Cardiac muscle cell (in vitro differentiated cells and primary cell): Measurements from ENCODE around the gene FRRS1. TPM values are rescaled to one million over a fixed set of nuclear protein-coding genes. Genes with fewer than 3 reads are reported as not detected.

Experiments used
- DNase-seq, 2 donors: peaks; one replicate each; pipeline versions ENCODE4 v3.0.0 to v3.0.0-alpha.2; 2010 to 2017; ENCODE audit warnings: low read depth in 1 of 2, low spot score in 1 of 2
- H3K27ac ChIP-seq: fragments of 200-600 bp; sonication (generic); 2 replicates; pipeline ENCODE4 v1.5.1; 2016
- H3K27me3 ChIP-seq: fragments of 200-600 bp; sonication (generic); 2 replicates; pipeline ENCODE4 v1.6.0; 2016; ENCODE audit warnings: control low read depth
- H3K36me3 ChIP-seq: fragments of 200-600 bp; sonication (generic); 2 replicates; pipeline ENCODE4 v1.5.1; 2016; ENCODE audit warnings: control low read depth
- H3K4me1 ChIP-seq: fragments of 200-600 bp; sonication (generic); 2 replicates; pipeline ENCODE4 v1.8.1; 2017; ENCODE audit warnings: low read depth, mild to moderate bottlenecking, mixed run types
- H3K4me3 ChIP-seq: fragments of 200-600 bp; sonication (generic); 2 replicates; pipeline ENCODE4 v1.5.1; 2016; ENCODE audit warnings: mild to moderate bottlenecking
- H3K9me3 ChIP-seq: fragments of 200-600 bp; sonication (generic); 2 replicates; pipeline ENCODE4 v1.5.1; 2017; ENCODE audit warnings: low read depth, mild to moderate bottlenecking, control low read depth
- polyA plus RNA-seq: library from polyadenylated mRNA; unstranded; fragments of >200 nt; fragmentation: Nextera tagmentation; extraction: Ambion mirVana; gene quantifications from 2 replicates; pipeline ENCODE4 v1.2.1, GENCODE V29; 2016
- total RNA-seq: library from RNA; depleted of rRNA; stranded (reverse); fragments of >200 nt; gene quantifications from 2 replicates; pipeline ENCODE4 v1.2.3, GENCODE V29; 2016
- TF ChIP-seq, protein P1 (sequence below): IDR thresholded peaks from 2 replicates; pipeline ENCODE4 v1.5.1; 2012; ENCODE audit warnings: low read depth, mild to moderate bottlenecking, low read length

Gene FRRS1
- total and polyA plus RNA-seq, 2 experiments from 2014 or later, result 3.7 to 5.5 TPM

GRCh38 chr1:99705385-99705784 lies 61.0 kb downstream of the FRRS1 start:
- H3K4me3 ChIP-seq, result no peak overlapping the region
- DNase-seq, result no peak

GRCh38 chr1:99704356-99704816 lies 62.0 kb downstream of the FRRS1 start:
- Histone ChIP-seq H3K27ac (no peak overlapping the region), H3K4me1 (no peaks in the 10 kb centered on the region), H3K27me3 (no peaks in the 10 kb centered on the region), H3K9me3 (no peaks in the 10 kb centered on the region), H3K4me3 (no peak overlapping the region), H3K36me3 (no peaks in the 10 kb centered on the region)
- TF ChIP-seq, protein P1, sequence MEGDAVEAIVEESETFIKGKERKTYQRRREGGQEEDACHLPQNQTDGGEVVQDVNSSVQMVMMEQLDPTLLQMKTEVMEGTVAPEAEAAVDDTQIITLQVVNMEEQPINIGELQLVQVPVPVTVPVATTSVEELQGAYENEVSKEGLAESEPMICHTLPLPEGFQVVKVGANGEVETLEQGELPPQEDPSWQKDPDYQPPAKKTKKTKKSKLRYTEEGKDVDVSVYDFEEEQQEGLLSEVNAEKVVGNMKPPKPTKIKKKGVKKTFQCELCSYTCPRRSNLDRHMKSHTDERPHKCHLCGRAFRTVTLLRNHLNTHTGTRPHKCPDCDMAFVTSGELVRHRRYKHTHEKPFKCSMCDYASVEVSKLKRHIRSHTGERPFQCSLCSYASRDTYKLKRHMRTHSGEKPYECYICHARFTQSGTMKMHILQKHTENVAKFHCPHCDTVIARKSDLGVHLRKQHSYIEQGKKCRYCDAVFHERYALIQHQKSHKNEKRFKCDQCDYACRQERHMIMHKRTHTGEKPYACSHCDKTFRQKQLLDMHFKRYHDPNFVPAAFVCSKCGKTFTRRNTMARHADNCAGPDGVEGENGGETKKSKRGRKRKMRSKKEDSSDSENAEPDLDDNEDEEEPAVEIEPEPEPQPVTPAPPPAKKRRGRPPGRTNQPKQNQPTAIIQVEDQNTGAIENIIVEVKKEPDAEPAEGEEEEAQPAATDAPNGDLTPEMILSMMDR, result no peak
- no peak for DNase-seq

More at GRCh38 chr1:99705385-99705784, 61.0 kb downstream of the FRRS1 start:
- Histone ChIP-seq H3K36me3 (no peaks in the 10 kb centered on the region), H3K27ac (no peak overlapping the region), H3K27me3 (no peaks in the 10 kb centered on the region), H3K4me1 (no peaks in the 10 kb centered on the region), H3K9me3 (no peaks in the 10 kb centered on the region)
- TF ChIP-seq, protein P1, result no peak

DNA sequence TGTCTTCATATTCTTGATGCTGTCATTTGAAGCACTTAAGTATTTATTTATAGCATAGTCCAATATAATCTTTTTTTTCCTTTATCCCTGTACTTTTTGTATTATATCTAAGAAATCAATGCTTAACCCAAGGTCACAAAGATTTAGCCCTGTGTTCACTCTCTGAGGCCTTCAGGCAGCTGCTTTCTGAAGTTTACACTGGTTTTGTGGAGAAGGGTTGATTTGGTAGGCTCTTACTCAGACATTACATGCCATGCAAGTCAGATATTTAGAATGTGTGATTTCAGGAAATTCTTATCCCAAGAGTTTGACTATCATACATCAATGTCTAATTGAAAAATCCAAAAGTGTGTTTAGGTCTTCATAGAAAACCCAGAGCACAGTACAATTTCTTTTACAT lies 64.2 kb downstream of the FRRS1 start:
- no peaks in the 10 kb centered on the region for H3K9me3 ChIP-seq
- H3K27ac ChIP-seq, result no peak overlapping the region
- H3K36me3 ChIP-seq, result no peaks in the 10 kb centered on the region
- H3K4me3 ChIP-seq, result no peak overlapping the region
- TF ChIP-seq, protein P1, result no peak
- no peak for DNase-seq
- no peaks in the 10 kb centered on the region for H3K4me1 ChIP-seq
- H3K27me3 ChIP-seq, result no peaks in the 10 kb centered on the region

GRCh38 chr1:99700020-99700419 lies 66.4 kb downstream of the FRRS1 start:
- Histone ChIP-seq H3K9me3 (no peaks in the 10 kb centered on the region), H3K4me3 (no peak overlapping the region), H3K27me3 (no peaks in the 10 kb centered on the region), H3K36me3 (no peaks in the 10 kb centered on the region), H3K27ac (no peak overlapping the region), H3K4me1 (no peaks in the 10 kb centered on the region)
- TF ChIP-seq, protein P1, result no peak
- DNase-seq, result no peak

DNA sequence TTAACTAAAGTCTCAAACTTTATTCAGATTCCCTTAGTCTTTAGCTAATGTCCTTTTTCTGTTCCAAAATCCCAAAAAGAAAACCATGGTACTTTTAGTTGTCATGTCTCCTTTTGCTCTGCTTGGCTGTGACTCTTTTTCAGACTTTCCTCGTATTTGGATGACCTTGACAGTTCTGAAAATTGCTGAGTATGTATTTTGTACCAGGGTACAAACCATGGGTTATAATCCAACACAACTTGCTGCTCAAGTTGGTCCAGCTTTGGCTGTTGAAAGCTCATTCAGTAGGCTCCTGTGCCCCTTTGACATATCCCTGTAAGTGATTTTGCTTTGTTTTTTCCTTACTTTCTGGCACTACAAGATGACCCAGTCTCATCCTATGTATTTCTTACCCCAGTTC lies 68.9 kb downstream of the FRRS1 start:
- H3K27me3 ChIP-seq, result no peaks in the 10 kb centered on the region
- TF ChIP-seq, protein P1, result no peak
- H3K9me3 ChIP-seq, result no peaks in the 10 kb centered on the region
- no peak for DNase-seq
- no peak overlapping the region for H3K4me3 ChIP-seq
- no peaks in the 10 kb centered on the region for H3K4me1 ChIP-seq
- H3K36me3 ChIP-seq, result no peaks in the 10 kb centered on the region
- H3K27ac ChIP-seq, result no peak overlapping the region

DNA sequence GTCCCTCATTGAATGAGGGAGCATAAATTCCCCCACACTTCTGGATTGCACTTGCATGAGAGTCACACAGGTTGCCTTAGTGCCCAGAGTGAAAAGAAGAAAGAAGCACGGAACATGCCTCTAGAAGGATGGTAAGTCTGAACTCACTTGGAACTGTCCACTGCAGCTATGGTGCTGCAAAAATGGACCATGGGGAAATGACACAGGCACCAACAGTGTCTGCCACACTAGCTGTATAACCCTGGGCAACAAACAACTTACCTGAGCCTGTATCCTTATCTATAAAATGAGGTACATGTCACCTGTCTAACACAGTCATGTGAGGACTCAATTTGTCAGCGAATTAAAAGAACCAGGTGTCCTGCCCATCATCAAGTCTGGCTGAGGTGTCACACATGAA lies 69.8 kb downstream of the FRRS1 start:
- DNase-seq, result no peak
- Histone ChIP-seq H3K4me3 (no peak overlapping the region), H3K27ac (no peak overlapping the region), H3K9me3 (no peaks in the 10 kb centered on the region), H3K4me1 (no peaks in the 10 kb centered on the region), H3K36me3 (no peaks in the 10 kb centered on the region), H3K27me3 (no peaks in the 10 kb centered on the region)
- TF ChIP-seq, protein P1, result no peak
